Measurements from ENCODE around the gene CDH11.

- TF ChIP-seq CTCF (IDR thresholded peaks at IDR 0.05) (no peak), POLR2A (IDR thresholded peaks at IDR 0.05) (no peak)
Observed at GRCh38 chr16:64968539-64968938, 153.3 kb downstream of the CDH11 start.

Measured in vagina (tissue), 2 donors.